ENCODE results near the gene FLT3LG.

DNA sequence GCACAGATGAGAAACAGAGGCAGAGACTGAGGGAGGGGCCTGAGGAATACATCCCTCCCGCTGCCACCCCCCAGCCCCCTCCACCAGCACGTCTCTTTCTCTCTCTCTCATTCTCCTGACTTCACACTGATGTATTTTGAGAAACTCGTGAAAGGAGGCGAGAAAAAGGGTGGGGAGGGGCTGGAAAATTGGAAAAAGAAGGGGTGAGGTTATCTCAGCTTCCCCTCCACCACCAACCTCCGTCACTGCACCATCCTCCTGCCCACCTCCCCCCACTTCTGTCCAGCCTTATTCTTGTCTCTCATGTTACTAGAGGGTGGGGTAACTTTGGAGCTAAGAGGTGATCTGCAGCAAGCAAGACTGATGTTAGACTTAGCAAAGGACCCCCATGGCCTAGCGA lies 34.2 kb upstream of the FLT3LG start:
- TF ChIP-seq CBX8 (IDR thresholded peaks at IDR 0.05; ENCODE audit: borderline replicate concordance, extremely low read depth, low read depth, low read length, poor library complexity, severe bottlenecking) (no peak), ZNF561 (CRISPR knock-in tag; conservative IDR thresholded peaks at IDR 0.05) (no peak), TBP (optimal IDR thresholded peaks at IDR 0.05; ENCODE audit: low read depth, low read length) (no peak), ZBTB17 (CRISPR knock-in tag; IDR thresholded peaks at IDR 0.05) (no peak), GTF2F1 (IDR thresholded peaks at IDR 0.05; ENCODE audit: low read depth, low read length) (no peak)
- TF ChIP-seq, protein P1, sequence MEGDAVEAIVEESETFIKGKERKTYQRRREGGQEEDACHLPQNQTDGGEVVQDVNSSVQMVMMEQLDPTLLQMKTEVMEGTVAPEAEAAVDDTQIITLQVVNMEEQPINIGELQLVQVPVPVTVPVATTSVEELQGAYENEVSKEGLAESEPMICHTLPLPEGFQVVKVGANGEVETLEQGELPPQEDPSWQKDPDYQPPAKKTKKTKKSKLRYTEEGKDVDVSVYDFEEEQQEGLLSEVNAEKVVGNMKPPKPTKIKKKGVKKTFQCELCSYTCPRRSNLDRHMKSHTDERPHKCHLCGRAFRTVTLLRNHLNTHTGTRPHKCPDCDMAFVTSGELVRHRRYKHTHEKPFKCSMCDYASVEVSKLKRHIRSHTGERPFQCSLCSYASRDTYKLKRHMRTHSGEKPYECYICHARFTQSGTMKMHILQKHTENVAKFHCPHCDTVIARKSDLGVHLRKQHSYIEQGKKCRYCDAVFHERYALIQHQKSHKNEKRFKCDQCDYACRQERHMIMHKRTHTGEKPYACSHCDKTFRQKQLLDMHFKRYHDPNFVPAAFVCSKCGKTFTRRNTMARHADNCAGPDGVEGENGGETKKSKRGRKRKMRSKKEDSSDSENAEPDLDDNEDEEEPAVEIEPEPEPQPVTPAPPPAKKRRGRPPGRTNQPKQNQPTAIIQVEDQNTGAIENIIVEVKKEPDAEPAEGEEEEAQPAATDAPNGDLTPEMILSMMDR (IDR thresholded peaks at IDR 0.05 in 2 of 3, conservative IDR thresholded peaks at IDR 0.05 in 1 of 3; ENCODE audit: insufficient read depth in 2 of 3, low read depth in 1 of 3, low read length in 3 of 3): no peak
